ENCODE data around the gene NUP188.

- no peak for TF ChIP-seq ZNF70 (CRISPR knock-in tag; IDR thresholded peaks at IDR 0.05)
- TF ChIP-seq GLIS3 (CRISPR knock-in tag; IDR thresholded peaks at IDR 0.05): no peak
- no peak for TF ChIP-seq ZFP30 (CRISPR knock-in tag; IDR thresholded peaks at IDR 0.05)
- TF ChIP-seq, protein P1, sequence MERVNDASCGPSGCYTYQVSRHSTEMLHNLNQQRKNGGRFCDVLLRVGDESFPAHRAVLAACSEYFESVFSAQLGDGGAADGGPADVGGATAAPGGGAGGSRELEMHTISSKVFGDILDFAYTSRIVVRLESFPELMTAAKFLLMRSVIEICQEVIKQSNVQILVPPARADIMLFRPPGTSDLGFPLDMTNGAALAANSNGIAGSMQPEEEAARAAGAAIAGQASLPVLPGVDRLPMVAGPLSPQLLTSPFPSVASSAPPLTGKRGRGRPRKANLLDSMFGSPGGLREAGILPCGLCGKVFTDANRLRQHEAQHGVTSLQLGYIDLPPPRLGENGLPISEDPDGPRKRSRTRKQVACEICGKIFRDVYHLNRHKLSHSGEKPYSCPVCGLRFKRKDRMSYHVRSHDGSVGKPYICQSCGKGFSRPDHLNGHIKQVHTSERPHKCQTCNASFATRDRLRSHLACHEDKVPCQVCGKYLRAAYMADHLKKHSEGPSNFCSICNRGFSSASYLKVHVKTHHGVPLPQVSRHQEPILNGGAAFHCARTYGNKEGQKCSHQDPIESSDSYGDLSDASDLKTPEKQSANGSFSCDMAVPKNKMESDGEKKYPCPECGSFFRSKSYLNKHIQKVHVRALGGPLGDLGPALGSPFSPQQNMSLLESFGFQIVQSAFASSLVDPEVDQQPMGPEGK (CRISPR knock-in tag; IDR thresholded peaks at IDR 0.05; ENCODE audit: borderline replicate concordance): no peak
- TF ChIP-seq SNAI2 (CRISPR knock-in tag; IDR thresholded peaks at IDR 0.05): no peak
- TF ChIP-seq CSDC2 (CRISPR knock-in tag; IDR thresholded peaks at IDR 0.05): no peak
- no peak for TF ChIP-seq ESRRG (CRISPR knock-in tag; IDR thresholded peaks at IDR 0.05)
- TF ChIP-seq ZNF565 (CRISPR knock-in tag; conservative IDR thresholded peaks at IDR 0.05; ENCODE audit: low read depth): no peak
- TF ChIP-seq TSHZ2 (CRISPR knock-in tag; IDR thresholded peaks at IDR 0.05): no peak
Measured at GRCh38 chr9:129038109-129038852, 90.8 kb downstream of the NUP188 start.

Measured in SK-N-SH treated with all-trans-retinoic acid at 6 μM for 48 hours (cell line).